Activated CD4-positive, alpha-beta T cell treated with anti-CD3 and anti-CD28 coated beads, Interleukin-2, Interleukin-4, amounts not matched to agents 100 ng/mL and 50 ng/mL, durations not matched to agents 16 hours and 8 hours (primary cell): ENCODE measurements around the gene POLR2H.

Experiments used
- DNase-seq: peaks from one replicate; pipeline ENCODE4 v3.0.0-alpha.2; 2020; ENCODE audit warnings: low spot score

The POLR2H gene

DNA sequence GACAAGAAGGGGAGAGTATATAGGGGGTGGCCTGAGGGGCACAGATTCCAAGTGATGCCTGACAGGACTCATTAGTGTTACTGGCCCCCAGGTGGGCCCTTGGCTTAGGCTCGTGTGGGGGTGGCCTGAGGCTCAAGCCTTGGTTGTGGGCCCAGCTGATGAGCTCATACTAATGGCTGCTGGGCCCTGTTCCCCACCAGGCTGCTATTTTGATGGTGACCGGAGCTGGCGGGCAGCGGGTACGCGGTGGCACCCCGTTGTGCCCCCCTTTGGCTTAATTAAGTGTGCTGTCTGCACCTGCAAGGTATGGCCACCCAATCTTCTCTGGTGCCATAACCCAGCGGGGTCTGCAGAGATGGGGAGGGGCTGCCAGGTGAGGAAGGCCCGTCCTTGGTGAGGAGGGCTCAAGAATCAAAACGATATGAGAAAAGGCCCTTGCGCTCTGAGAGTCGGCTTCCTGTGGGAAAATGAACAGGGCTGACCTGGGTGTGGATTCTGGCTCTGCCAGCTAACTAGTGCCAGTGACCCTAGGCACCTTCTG lies 25.7 kb downstream of the POLR2H start:
- no peak for DNase-seq

DNA sequence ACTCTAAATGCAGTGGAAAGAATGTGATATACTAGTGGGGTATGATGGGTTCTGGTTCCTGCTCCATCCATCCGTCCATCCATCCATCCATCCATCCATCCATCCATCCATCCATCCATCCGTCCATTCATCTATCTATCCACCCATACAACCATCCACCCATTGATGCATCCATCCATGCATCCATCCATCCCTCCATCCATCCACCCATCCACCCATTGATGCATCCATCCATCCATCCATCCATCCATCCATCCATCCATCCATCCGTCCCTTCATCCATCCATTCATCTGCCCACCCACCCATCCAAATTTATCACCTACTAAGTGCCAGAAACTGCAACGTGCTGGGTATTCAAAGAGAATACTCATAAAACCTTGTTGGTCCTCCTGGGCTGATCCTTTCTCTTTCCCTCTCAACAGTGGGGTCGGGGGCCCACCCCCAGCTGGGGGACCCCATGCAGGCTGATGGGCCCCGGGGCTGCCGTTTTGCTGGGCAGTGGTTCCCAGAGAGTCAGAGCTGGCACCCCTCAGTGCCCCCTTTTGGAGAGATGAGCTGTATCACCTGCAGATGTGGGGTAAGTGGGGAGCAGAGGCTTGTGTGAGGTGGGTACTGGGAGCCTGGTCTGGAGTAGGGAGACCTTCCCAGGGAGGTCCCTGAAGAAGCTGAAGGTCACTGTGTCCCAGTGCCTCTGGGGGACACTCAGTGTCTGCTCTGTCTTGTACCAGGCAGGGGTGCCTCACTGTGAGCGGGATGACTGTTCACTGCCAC lies 26.8 kb downstream of the POLR2H start:
- no peak for DNase-seq

DNA sequence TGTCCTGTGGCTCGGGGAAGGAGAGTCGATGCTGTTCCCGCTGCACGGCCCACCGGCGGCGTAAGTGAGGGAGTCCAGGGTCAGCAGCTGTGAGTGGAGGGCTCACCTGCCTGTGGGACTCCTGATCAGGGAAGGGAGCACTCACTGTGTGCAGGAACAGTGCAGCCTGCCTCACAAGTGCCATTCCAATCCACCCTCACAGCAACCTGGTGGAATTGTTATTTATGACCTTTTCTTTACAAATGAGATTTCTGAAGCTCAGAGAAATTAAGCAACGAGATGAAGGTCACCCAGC lies 27.4 kb downstream of the POLR2H start:
- DNase-seq, result no peak

DNA sequence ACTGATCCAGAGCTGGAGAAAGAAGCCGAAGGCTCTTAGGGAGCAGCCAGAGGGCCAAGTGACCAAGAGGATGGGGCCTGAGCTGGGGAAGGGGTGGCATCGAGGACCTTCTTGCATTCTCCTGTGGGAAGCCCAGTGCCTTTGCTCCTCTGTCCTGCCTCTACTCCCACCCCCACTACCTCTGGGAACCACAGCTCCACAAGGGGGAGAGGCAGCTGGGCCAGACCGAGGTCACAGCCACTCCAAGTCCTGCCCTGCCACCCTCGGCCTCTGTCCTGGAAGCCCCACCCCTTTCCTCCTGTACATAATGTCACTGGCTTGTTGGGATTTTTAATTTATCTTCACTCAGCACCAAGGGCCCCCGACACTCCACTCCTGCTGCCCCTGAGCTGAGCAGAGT lies 27.9 kb downstream of the POLR2H start:
- no peak for DNase-seq

DNA sequence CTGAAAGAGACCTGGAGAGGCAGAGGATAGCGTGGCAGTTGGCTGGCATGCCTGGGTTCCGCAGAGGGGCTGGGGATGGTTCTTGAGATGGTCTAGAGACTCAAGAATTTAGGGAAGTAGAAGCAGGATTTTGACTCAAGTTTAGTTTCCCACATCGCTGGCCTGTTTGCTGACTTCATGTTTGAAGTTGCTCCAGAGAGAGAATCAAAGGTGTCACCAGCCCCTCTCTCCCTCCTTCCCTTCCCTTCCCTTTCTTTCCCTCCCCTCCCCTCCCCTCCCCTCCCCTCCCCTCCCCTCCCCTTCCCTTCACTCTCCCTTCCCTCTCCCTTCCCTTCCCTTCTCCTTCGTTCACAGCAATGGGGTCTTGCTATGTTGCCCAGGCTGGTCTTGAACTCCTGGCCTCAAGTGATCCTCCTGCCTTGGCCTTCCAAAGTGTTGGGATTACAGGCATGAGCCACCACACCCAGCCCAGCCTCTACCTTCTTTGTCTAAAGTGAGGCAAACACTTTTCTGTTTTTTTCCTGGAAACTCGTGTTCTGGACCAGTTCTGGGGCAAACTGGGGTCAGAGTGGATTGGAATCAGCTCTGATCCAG lies 28.5 kb downstream of the POLR2H start:
- no peak for DNase-seq

DNA sequence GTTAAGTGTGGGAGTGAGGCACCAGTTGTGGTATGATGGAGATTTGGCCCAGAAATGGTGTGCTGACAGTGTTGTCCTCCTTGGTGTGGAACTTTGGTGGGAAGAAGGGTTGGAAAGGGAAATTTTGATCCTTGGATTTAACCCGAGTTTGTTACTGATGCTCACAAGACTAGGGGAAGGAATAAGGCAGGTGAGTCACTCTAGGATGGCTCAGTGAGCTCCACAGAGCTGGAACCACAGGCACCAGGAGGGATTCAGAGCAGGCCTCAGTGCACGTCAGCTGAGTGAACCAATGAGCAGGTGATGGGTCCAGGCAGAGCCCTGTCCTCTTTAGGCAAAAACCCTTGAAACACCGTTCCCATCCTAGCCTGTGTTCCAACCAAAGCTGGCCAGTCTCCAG lies 29.8 kb downstream of the POLR2H start:
- DNase-seq, result no peak

DNA sequence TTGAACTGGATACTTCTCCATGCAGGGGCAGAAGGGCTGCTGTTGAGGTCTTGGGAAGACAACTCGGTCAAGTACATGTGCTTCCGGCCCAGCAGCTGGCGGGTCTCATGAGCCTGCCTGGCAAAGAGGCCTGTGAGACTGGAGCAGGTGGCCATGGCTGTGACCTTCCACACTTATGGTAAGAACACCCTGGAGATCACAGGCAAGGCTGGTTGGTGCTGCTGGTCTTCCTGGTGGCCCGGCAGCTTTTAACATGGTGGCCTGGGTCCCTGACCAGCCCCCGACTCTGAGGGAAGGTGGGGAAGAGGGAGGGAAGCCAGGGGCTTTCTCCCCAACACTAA lies 33.8 kb downstream of the POLR2H start:
- DNase-seq, result no peak

DNA sequence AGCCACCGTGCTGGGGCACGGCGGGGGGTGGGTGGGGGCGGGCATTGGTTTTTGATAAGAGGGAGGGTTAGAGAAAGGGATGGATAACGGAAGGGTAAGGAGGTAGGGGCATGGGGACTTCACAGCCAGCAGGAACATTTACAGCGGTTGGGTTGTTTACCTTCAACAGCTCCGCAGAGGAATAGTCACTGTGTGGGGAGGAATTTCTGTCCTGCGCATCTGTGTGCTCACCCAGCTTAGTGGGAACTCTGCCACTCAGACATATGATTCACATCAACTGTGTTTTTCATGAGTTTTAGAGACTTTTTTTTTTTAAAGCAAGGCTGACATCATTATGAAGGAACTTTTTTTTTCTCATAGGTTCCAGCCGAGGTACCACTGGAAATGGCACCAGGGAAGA lies 37.9 kb downstream of the POLR2H start:
- no peak for DNase-seq

DNA sequence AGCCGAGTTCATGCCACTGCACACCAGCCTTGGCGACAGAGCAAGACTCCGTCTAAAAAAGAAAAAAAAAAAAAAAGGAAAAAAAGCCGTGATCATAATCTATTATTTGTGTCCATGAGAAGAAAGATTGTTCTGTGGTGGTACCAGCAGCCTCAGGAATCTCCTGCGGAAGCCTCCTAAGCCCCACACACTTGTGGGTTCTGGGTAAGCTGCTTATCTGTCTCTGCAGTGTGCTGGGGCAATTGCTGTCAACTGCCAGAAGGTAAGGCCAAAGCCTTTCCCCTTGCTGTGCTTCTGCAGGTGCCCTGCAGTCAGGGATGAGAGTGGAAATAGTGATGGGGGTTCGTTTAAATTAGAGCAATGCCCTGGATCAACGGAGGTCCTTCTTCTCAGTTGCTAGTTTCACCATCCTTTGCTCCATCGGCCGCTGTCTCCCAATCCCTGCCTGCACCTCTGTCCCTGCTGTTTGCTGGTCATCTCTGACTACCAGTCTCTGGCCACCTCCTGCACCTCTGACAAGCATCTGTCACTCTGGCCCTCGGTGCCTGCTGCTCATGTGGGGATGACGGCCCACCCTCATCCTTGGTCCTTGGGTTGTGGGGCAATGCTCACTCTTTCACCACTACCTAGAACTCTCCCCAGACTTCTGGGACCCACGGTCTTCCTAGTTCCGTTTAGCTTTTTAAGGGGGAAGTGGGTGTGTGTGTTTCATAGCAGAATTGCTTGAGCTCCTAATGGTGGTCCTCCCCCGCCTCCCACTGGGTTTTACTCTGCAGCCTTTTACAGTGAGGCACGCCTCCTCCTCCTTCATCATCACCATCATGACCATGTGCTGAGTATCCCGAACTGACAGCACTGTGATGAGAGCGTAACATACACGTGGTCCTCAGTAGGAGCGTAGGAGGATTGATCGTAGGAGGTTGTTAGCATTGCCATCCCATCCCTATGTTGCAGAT lies 43.8 kb downstream of the POLR2H start:
- DNase-seq, result no peak

DNA sequence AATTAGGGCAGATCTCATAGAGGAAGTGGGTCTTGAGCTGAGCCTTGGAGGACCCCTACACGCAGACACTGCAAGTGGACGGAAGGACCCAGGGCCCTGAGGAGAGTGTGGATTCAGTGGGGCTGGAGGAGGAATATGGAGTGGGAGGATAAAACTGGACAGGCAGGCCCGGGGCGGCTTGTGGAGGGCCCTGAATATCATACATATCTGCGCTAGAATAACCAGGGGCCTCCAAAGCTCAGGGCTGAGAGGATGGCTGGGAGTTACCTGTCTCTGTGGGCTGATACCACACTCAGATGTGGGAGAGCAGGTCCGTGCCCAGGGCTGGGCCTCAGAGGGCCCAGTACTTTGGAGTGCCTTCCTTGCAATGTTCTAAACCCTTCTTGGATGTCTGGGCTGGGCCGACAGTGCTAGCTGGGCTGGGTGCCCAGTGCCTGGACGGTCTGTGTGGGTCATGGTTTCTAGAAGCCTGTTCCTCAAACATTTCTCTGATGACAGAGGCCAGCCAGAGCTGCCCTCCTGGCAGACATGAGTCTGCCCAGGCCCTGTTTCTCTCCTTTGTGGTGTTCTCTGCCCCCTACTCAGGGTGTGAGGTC lies 47.9 kb downstream of the POLR2H start:
- no peak for DNase-seq

DNA sequence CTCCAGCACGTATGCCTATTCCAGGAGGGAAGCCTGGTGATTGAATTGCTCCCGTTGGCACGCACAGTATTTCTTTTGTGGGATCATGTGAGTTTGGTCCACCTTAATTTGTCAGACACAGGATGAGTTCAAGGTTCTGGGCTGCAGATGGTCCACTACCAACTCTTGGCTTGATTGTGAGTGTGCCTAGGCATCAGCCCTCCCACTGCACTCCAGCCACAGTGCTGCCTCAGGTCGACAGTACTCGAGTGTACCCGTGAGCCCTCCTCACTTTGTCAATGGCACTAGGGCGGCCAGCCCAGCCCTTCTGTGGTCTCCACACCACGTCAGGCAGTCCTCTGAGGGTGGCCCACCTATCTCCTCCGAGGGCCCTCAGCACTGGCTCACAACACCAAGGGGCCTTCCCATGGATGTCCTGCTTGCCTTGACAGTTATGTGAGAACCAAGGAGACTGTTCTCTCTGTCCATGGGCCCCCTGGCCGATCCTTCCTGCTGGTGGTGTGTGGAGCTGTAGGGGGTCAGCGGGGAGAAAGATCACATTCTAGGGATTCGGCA lies 48.5 kb downstream of the POLR2H start:
- no peak for DNase-seq

DNA sequence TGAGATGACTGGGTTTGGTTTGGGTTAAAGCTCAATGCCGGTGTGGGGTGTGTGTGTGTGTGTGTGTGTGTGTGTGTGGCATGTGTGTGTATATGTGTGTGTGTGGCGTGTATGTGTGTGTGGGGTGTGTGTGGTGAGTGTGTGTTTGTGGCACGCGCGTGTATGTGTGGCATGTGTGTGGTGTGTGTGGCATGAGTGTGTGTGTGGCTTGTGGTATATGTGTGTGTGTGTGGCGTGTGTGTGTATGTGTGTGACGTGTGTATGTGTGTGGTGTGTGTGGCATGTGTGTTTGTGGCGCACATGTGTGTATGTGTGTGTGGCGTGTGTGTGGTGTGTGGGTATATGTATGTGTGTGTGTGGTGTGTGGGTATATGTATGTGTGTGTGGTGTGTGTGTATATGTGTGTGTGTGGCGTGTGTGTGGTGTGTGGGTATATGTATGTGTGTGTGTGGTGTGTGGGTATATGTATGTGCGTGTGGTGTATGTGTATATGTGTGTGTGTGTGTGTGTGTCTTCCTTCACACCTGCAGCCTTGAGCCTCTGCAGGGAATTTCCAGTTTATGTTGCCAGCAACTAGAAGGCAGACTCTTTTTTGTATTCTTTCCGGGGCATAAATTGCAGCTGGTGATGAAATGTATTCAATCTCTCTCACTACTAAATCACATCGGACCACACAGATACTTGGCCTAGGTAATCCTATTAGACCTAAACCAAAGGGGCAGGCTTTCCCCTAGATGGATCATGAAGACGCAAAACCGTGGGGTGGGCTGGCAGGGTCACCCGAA lies 53.1 kb downstream of the POLR2H start:
- no peak for DNase-seq

DNA sequence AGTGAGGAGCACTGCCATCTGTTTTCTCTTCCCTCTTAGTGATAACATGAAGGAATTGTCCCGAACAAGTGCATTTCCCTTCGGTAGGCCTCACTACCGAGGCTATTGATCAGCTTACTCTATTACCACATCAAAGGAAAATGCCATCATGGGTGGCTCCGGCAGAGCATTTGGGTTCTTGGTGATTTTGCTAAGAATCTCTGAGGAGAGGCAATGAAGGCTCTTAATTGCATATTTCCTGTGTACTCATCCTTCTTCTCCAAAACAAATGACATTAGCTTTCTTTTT lies 53.6 kb downstream of the POLR2H start:
- DNase-seq, result no peak

DNA sequence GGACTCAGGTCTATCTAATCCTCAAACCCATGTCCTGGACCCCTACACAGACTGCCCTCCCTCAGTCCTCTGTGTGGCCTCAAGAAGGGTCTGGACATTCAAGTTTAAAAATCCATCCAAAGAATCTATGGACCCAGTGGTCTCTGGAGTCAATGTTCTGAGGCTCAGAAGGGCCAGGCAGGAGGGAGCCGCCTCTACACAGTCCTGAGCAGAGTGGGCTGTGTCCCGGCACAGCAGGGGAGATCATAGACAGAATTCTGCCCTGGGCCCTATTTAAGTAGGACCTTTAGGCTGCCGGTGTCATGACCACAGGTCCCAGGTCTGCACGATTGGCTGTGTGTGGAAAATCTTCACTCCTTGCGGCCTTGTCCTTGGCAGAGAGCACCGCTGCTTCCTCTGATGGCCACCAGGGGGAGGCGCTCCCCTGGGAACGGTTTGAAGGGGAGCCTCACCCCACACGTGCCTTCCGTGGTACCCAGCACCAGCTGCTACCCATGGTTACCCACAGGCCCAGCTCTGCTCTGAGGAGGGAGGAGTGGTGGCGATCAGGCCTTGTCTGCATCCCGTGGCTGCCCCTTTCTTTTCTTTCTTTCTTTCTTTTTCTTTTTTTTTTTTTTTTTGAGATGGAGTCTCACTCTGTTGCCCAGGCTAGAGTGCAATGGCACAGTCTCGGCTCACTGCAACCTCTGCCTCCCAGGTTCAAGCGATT lies 56.3 kb downstream of the POLR2H start:
- peak; percentile 70 for DNase-seq
